CD14-positive monocyte (primary cell): ENCODE measurements around the gene WIPF1. TPM values are rescaled to one million over a fixed set of nuclear protein-coding genes. Genes with fewer than 3 reads are reported as not detected.

Experiments used
- DNase-seq, 3 donors: peaks; one replicate each; pipeline ENCODE4 v3.0.0-alpha.2; 2011 to 2022
- H2AFZ ChIP-seq: 2 replicates; pipeline ENCODE4 v1.6.0; 2012; ENCODE audit warnings: mild to moderate bottlenecking, low read depth, low read length, inconsistent platforms; ENCODE audit not compliant: insufficient read depth, poor library complexity, severe bottlenecking
- H3K27ac ChIP-seq, 2 donors: 1 replicate in 1 of 2; 2 replicates in 1 of 2; pipeline ENCODE4 v1.5.1; 2012 to 2013; ENCODE audit warnings: low read length in 2 of 2, control low read depth in 1 of 2, inconsistent platforms in 1 of 2, low read depth in 1 of 2, mild to moderate bottlenecking in 1 of 2
- H3K27me3 ChIP-seq, 2 donors: one replicate each; pipeline versions ENCODE4 v1.6.0 to v1.6.1; 2011 to 2013; ENCODE audit warnings: low read length in 2 of 2; ENCODE audit not compliant: control insufficient read depth in 2 of 2, insufficient read depth in 2 of 2
- H3K36me3 ChIP-seq, 2 donors: replicated peaks in 1 of 2; 1 replicate in 1 of 2; 2 replicates in 1 of 2; pipeline versions ENCODE4 v1.5.1 to v1.6.1; 2012 to 2013; ENCODE audit warnings: low read length in 2 of 2, control low read depth in 1 of 2, inconsistent platforms in 1 of 2, mild to moderate bottlenecking in 1 of 2; ENCODE audit not compliant: insufficient read depth in 2 of 2, control insufficient read depth in 1 of 2
- H3K4me1 ChIP-seq, 2 donors: 1 replicate in 1 of 2; 2 replicates in 1 of 2; pipeline versions ENCODE4 v1.5.1 to v1.6.1; 2012 to 2013; ENCODE audit warnings: low read length in 2 of 2, control low read depth in 1 of 2, inconsistent platforms in 1 of 2, mild to moderate bottlenecking in 1 of 2, moderate library complexity in 1 of 2; ENCODE audit not compliant: insufficient read depth in 2 of 2, control insufficient read depth in 1 of 2
- H3K4me2 ChIP-seq: replicated peaks from 2 replicates; pipeline ENCODE3; 2012; ENCODE audit warnings: low read length, moderate library complexity, mild to moderate bottlenecking; ENCODE audit not compliant: poor library complexity, severe bottlenecking; ENCODE audit errors: extremely low read depth
- H3K4me3 ChIP-seq, 3 experiments: fragments of 200-600 bp in 1 of 3; sonication (generic) in 1 of 3; replicated peaks in 1 of 3; 1 replicate in 2 of 3; 2 replicates in 1 of 3; pipeline ENCODE4 v1.5.1; 2011 to 2013; ENCODE audit warnings: low read length in 3 of 3, mild to moderate bottlenecking in 3 of 3, control low read depth in 2 of 3, low read depth in 2 of 3, inconsistent platforms in 1 of 3, moderate library complexity in 1 of 3
- H3K79me2 ChIP-seq: 2 replicates; pipeline ENCODE4 v1.6.0; 2012; ENCODE audit warnings: mild to moderate bottlenecking, control low read depth, inconsistent platforms, low read length, moderate library complexity; ENCODE audit not compliant: insufficient read depth
- H3K9ac ChIP-seq: 2 replicates; pipeline ENCODE4 v1.6.0; 2017; ENCODE audit warnings: low read length, mild to moderate bottlenecking; ENCODE audit not compliant: insufficient read depth, poor library complexity, severe bottlenecking
- H3K9me3 ChIP-seq, 2 donors: replicated peaks in 1 of 2; 1 replicate in 1 of 2; 2 replicates in 1 of 2; pipeline versions ENCODE4 v1.5.1 to v1.6.1; 2012 to 2013; ENCODE audit warnings: low read length in 2 of 2, control low read depth in 1 of 2; ENCODE audit not compliant: control insufficient read depth in 1 of 2, insufficient read depth in 1 of 2
- H4K20me1 ChIP-seq: 2 replicates; pipeline ENCODE4 v1.6.0; 2012; ENCODE audit warnings: mild to moderate bottlenecking, low read length, control low read depth, moderate library complexity; ENCODE audit not compliant: insufficient read depth
- H3K27ac Mint-ChIP-seq, 7 donors: one replicate each; pipeline ENCODE4 v1.8.0; 2020; ENCODE audit warnings: mild to moderate bottlenecking in 7 of 7, mixed read lengths in 7 of 7, moderate library complexity in 6 of 7, inconsistent platforms in 2 of 7
- H3K27me3 Mint-ChIP-seq, 3 donors: one replicate each; pipeline ENCODE4 v1.8.0; 2021 to 2022; ENCODE audit warnings: low read depth in 3 of 3, mild to moderate bottlenecking in 3 of 3, mixed read lengths in 3 of 3, moderate library complexity in 3 of 3, inconsistent platforms in 1 of 3
- H3K36me3 Mint-ChIP-seq, 2 donors: one replicate each; pipeline ENCODE4 v1.8.0; 2020; ENCODE audit warnings: mixed read lengths in 2 of 2, inconsistent platforms in 1 of 2, mild to moderate bottlenecking in 1 of 2
- H3K4me1 Mint-ChIP-seq: one replicate; pipeline ENCODE4 v1.8.0; 2020; ENCODE audit warnings: mild to moderate bottlenecking, mixed read lengths
- H3K4me3 Mint-ChIP-seq, 2 donors: one replicate each; pipeline ENCODE4 v1.8.0; 2020; ENCODE audit warnings: mild to moderate bottlenecking in 2 of 2, mixed read lengths in 2 of 2, moderate library complexity in 1 of 2
- H3K9me3 Mint-ChIP-seq, 7 donors: one replicate each; pipeline ENCODE4 v1.8.0; 2020 to 2022; ENCODE audit warnings: mixed read lengths in 7 of 7, mild to moderate bottlenecking in 6 of 7, moderate library complexity in 6 of 7, inconsistent platforms in 2 of 7
- CTCF ChIP-seq: fragments of 200-600 bp; IDR thresholded peaks from one replicate; pipeline ENCODE4 v1.8.0; 2022; ENCODE audit warnings: antibody characterized with exemption, mild to moderate bottlenecking
- WGBS: methylation state at CpG from one replicate; pipeline ENCODE4 v1.1.5; 2013; ENCODE audit warnings: missing lambda C conversion rate; ENCODE audit not compliant: insufficient coverage; 5-methylcytosine and 5-hydroxymethylcytosine counted together
- intact Hi-C, 2 donors: fragments of 100-400 bp; cut with micrococcal nuclease; formaldehyde crosslinking; loops; one replicate each; pipeline versions ENCODE4 v1.15.0 to v1.15.1; 2023
- polyA plus RNA-seq, 3 donors: library from polyadenylated mRNA; depleted of rRNA in 1 of 3; unstranded in 2 of 3; stranded (reverse) in 1 of 3; fragments of 300-500 nt in 2 of 3; fragments of >200 nt in 1 of 3; fragmentation: Illumina TruSeq in 2 of 3; gene quantifications; 1 replicate in 2 of 3; 2 replicates in 1 of 3; pipeline ENCODE4 v1.2.3, GENCODE V29; 2012 to 2021

WIPF1 gene
- polyA plus RNA-seq, 3 donors, result 43.9 to 126 (median 74.3) TPM

GRCh38 chr2:174612970-174613369, 15.4 kb upstream of the WIPF1 start:
- Histone ChIP-seq H2AFZ (no peak overlapping the region), H3K27me3 (no peaks in the 10 kb centered on the region), H3K9ac (no peak overlapping the region), H3K4me2 (no peak overlapping the region), H3K4me1 (peaks cover 21 to 30% of the 10 kb centered on the region in 2 donors), H4K20me1 (peaks cover 100% of the 10 kb centered on the region), H3K4me3 (no peak overlapping the region), H3K27ac (peak overlapping the region in 1 of 2 donors; percentile 56), H3K9me3 (no peaks in the 10 kb centered on the region), H3K79me2 (peaks cover 100% of the 10 kb centered on the region), H3K36me3 (peaks cover 52 to 93% of the 10 kb centered on the region in 2 donors)
- H3K4me3 Mint-ChIP-seq, result no peak overlapping the region
- H3K27ac Mint-ChIP-seq, result no peak overlapping the region
- peaks cover 67 to 79% of the 10 kb centered on the region in 2 donors for H3K36me3 Mint-ChIP-seq
- H3K27me3 Mint-ChIP-seq, result peaks cover 0 to 1% (median 0%) of the 10 kb centered on the region in 3 donors
- 20% methylated on average over 1 of the region's 1 CpG for WGBS
- no peaks in the 10 kb centered on the region for H3K9me3 Mint-ChIP-seq
- intact Hi-C loops, result no loop called here
- DNase-seq, result no peak
- no peak for TF ChIP-seq CTCF
- H3K4me1 Mint-ChIP-seq, result peaks cover 55% of the 10 kb centered on the region

GRCh38 chr2:174611854-174612253, 14.2 kb upstream of the WIPF1 start:
- Histone ChIP-seq H3K27me3 (no peaks in the 10 kb centered on the region), H3K4me3 (no peak overlapping the region), H3K4me2 (no peak overlapping the region), H3K9me3 (no peaks in the 10 kb centered on the region), H3K36me3 (peaks cover 46 to 89% of the 10 kb centered on the region in 2 donors), H3K27ac (peak overlapping the region in 1 of 2 donors; percentile 58), H3K9ac (no peak overlapping the region), H4K20me1 (peaks cover 100% of the 10 kb centered on the region), H2AFZ (no peak overlapping the region), H3K79me2 (peaks cover 99% of the 10 kb centered on the region), H3K4me1 (peaks cover 21 to 24% of the 10 kb centered on the region in 2 donors)
- no peak overlapping the region for H3K4me3 Mint-ChIP-seq
- peak overlapping the region in 5 of 7 donors; percentile 2 to 60 (median 25) for H3K27ac Mint-ChIP-seq
- H3K4me1 Mint-ChIP-seq, result peaks cover 49% of the 10 kb centered on the region
- intact Hi-C loops, result no loop called here
- H3K36me3 Mint-ChIP-seq, result peaks cover 63 to 75% of the 10 kb centered on the region in 2 donors
- no peak for TF ChIP-seq CTCF
- 100% methylated on average over 1 of the region's 3 CpGs for WGBS
- no peak for DNase-seq
- H3K27me3 Mint-ChIP-seq, result peaks cover 0 to 1% (median 0%) of the 10 kb centered on the region in 3 donors
- no peaks in the 10 kb centered on the region for H3K9me3 Mint-ChIP-seq
